LNCaP clone FGC (cell line): ENCODE results near the gene UNC93A.
"Not testable (repeated sequence)": the region's sequence is repeated elsewhere in the genome, so short reads cannot be mapped to it uniquely, and the experiment has no call there.

Source experiments
- DNase-seq: peaks from one replicate; pipeline ENCODE4 v3.0.0-alpha.2; 2011; ENCODE audit warnings: low read depth
- H3K4me3 ChIP-seq: 2 replicates; pipeline ENCODE4 v1.5.1; 2011; ENCODE audit warnings: mild to moderate bottlenecking, low read depth, low read length, control low read depth
- CTCF ChIP-seq: IDR thresholded peaks from 2 replicates; pipeline ENCODE4 v1.5.1; 2012; ENCODE audit warnings: mild to moderate bottlenecking; ENCODE audit not compliant: control insufficient read depth, insufficient read depth; ENCODE audit errors: extremely low read depth

UNC93A gene

GRCh38 chr6:167311286-167311685, 20.2 kb downstream of the UNC93A start:
- no peak for TF ChIP-seq CTCF
- H3K4me3 ChIP-seq, result no peak overlapping the region
- DNase-seq, result no peak

GRCh38 chr6:167311691-167312090, 20.6 kb downstream of the UNC93A start:
- DNase-seq, H3K4me3 ChIP-seq: not testable (repeated sequence)

DNA sequence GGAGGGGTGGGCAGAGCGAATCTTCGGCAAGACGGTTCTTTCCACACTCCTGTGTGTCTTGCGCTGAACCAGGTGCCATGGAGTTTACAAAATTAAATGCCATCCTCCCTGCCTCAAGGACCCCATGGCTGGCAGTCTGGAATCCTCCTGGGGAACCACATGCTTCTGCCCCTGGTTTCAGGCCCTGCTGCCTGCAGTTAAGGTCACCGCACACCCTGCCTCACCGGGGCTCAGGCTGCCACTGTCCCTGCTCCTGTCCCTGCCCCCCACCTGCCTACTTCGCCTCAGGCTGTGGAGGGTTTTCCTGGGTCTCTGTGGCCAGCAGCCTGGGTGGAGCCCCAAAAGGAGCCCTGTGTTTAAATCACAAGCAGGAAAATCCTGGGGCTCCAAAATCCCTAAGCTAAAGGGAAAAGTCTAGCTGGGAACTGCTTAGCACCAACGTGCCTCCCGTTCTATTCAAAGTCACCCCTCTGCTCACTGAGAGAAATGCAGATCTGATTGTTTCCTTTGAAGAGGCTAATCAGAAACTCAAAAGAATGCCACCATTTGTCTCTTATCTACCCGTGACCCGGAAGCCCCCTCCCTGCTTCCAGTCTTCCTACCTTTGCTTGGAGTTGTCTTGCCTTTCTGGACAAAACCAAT, 23.2 kb downstream of the UNC93A start:
- no peak for DNase-seq
- H3K4me3 ChIP-seq, result no peak overlapping the region

DNA sequence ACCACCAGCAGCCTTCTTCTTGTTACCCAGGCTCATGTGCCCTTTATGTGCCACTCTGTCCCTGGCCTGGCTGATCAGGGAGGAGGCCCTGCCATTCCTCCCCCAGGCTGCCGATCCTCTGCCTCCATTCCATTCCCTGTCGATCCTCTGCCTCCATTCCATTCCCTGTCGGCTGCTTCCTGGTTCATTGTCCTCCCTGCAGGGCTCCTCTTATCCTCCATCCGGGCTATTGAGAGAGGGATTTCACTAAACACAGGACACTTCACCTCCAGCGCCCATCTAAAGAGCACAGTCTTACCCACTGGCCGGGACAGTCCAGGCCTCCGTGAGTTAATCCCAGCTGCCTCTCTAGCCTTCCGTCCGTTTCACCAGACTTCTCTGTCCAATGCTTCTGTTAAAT, 26.1 kb downstream of the UNC93A start:
- H3K4me3 ChIP-seq, result no peak overlapping the region
- no peak for DNase-seq
- TF ChIP-seq CTCF, result no peak

More for the DNA sequence above, 23.2 kb downstream of the UNC93A start:
- no peak for TF ChIP-seq CTCF

GRCh38 chr6:167318354-167318753, 27.2 kb downstream of the UNC93A start:
- not testable (repeated sequence) for H3K4me3 ChIP-seq, DNase-seq

DNA sequence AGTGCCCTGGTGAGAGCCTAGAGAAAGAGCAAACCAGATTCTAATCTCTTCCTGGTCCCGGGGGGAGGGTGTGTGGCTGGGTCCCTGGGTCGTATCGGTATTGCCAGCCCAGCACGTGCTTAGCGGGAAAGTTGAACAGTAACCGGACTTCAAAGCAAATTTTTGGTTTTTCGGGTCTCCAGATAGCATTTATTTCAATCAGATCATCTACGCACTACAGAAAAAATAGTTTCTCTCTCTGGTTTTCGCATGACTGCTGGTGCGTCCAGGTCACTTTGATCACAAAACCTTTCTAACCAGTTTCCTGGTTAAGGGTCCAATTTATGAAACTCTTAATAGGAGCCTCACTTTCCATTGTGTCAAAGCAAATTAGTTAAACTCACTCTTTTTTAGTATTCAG, 27.7 kb downstream of the UNC93A start:
- not testable (repeated sequence) for DNase-seq, H3K4me3 ChIP-seq

GRCh38 chr6:167319856-167320753, 29.0 kb downstream of the UNC93A start:
- not testable (repeated sequence) for DNase-seq, H3K4me3 ChIP-seq

- not testable (repeated sequence) for DNase-seq, H3K4me3 ChIP-seq
Measured at GRCh38 chr6:167320754-167321056, 29.6 kb downstream of the UNC93A start.

DNA sequence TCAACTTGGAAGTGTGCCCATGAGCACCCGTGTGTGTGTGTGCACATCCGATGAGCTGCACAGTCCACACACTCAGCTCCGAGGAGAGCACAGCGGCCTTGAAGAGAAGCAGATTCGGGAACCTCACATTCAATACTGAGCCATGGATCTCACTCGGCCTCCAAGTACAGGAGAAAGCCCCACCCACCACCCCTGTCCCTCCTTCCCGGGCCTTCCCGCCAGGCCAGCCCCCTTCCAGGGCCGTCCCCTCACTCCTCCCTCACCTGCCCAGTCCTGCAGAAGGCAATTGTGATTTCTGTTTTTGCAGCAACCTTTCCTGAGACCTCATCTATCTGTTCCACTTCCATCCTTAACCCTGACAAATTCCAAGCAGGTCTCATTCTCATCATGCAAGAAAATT, 30.1 kb downstream of the UNC93A start:
- H3K4me3 ChIP-seq, DNase-seq: not testable (repeated sequence)

DNA sequence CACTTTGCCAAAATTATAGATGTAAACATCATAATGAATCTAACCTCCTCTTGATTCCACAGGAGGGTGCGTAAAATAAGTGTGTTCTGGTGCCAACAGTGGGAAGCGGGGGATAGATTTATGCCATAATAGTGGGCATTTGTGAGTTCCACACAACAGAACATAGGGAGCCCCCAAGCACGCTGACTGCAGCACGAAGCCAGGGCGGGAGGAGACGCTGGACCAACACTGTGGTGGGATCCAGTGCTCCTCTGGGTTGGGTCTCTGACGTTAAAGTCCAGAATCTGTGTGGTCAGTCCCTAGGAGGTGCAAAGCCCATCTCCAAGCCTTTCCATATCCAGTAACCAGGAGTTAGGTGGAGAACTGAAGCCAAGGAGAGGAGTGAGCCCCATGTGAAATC, 32.0 kb downstream of the UNC93A start:
- H3K4me3 ChIP-seq, result no peak overlapping the region
- TF ChIP-seq CTCF, result no peak
- no peak for DNase-seq
